Stimulated activated CD4-positive, alpha-beta T cell treated with anti-CD3 and anti-CD28 coated beads, Interleukin-1b, Interleukin-23, amount 100 ng/mL, for 48 hours (primary cell): ENCODE results near the gene LRRC32.
A peak's percentile ranks its signal among the peaks of the same experiment; 100 is the strongest.

Experiments used
- DNase-seq: peaks from one replicate; pipeline ENCODE4 v3.0.0-alpha.2; 2020

LRRC32 gene

DNA sequence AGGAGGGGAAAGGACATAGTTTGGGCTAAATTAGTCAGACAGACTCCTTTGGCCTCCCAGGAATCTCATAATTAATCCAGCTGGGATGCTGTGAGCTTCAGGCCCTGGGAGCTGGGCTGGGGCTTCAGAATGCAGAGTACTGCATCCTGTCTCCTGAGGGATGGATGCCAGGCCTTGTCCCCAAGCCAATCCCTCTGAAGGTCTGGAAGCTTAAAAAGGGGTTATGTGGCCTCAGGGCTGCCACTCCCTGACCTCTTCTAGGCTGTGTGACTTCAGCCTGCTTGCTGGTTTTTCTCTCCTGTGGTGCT lies 6.9 kb upstream of the LRRC32 start:
- DNase-seq = no peak

DNA sequence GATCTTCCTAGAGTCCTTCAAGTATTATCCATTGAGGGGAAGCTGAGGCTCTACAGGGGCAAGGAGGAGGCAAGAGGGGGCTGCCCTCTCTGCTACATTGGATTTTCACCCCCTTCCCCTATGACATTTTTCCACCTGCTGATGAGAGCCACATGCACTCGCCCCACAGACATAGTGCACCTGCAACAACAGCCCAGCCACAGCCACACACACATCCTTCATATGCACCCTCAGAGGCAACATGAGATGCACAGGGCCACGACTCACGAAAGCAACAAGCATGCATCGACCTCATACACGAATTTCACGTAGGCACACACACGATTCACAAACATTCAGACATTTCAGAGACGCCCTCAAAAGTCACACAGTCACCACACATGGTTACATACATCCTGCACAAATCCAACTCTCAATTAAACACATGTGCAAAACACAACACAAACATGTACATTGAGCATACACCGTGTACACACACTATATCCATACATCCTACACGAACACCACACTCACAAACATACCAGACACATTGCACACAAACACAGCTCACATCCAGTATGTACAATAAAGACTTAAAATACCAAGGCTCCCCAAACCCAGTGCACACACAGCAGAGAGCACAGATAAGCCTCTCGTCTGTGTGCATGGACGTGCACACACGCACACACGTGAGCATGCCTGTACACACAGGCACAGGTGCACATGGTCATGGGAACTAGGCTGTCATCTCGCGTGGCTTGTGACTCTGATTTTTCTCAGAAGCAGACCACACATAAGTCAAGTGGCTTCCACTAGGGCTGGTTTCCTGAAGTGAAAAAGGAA lies 6.3 kb upstream of the LRRC32 start:
- DNase-seq = no peak

- no peak for DNase-seq
These were observed 4.2 kb upstream of the LRRC32 start for GRCh38 chr11:76674517-76675400.

DNA sequence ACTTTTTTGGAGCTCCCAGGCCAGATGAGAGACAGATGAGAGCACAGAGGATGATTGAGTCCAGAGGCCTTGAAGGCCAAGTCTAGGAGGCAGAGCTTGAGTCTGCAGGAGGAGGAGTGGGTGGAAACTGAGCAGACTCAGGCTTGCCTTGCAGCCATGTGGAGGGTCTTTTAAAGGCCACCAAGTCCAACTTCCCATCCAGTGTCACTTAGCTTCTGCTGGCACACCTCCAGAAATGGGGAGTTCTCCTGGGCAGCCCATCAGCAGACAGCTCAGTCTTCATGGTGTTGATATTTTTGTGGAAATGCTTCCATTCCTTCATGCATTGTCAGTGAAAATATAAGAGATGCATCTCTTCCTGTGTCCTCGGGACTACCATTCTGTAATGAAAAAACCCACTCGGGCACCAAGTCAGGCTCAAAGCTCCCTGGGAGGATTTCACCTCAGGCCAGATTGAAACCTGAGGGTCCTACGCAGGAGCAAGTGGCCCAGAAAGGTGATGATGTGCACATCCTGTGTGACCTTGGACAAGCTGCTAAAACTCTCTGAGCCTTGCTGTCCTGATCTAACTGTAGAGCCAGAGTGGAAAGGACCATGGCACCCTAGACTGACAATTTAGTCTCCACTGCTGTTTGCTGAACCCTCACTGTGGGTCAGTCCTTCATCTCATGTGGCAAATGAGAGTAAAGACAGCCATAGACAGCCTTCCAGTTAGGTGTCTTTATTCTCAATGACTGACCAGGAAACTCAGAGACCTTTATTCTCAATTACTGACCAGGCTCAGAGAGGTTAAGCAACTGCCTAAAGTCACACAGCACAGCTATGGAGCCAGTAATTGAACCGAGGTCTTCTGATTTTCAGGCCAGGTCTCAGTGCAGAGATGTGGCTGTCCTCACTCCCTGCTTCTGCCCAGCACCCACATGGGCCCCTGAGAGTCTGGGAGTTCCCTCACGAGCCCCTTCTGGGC lies 2.9 kb upstream of the LRRC32 start:
- DNase-seq = no peak

GRCh38 chr11:76672431-76673175 lies 2.1 kb upstream of the LRRC32 start:
- DNase-seq = peak; percentile 16

GRCh38 chr11:76671626-76672309 lies 1.2 kb upstream of the LRRC32 start:
- no peak for DNase-seq

GRCh38 chr11:76671237-76671592 lies 668 bp upstream of the LRRC32 start:
- no peak for DNase-seq

GRCh38 chr11:76669901-76670484 lies 554 bp downstream of the LRRC32 start:
- no peak for DNase-seq

- no peak for DNase-seq
These were observed 2.0 kb downstream of the LRRC32 start for GRCh38 chr11:76668362-76669155.

DNA sequence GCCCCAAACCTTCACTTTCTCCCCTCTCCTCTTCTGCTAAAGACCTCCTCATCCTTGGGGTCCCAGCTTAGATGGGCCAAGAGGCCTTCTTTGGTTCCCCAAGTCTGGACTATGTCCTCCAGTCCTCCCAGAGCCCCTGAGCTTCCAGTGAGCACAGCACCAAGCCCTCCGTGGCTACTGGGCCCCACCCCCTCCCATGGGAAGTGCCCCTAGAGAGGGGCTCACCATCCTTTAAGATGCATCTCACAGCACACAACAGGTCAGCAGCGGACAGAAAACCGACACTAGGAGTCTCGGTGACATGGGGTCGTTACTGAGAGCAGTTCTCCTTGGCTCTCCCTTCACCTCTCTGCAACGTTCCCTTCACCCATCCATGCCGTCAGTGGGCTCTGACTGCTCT lies 2.7 kb downstream of the LRRC32 start:
- no peak for DNase-seq

GRCh38 chr11:76667271-76667818 lies 3.2 kb downstream of the LRRC32 start:
- no peak for DNase-seq

- DNase-seq = no peak
These were observed 3.7 kb downstream of the LRRC32 start for GRCh38 chr11:76666830-76667229.

DNA sequence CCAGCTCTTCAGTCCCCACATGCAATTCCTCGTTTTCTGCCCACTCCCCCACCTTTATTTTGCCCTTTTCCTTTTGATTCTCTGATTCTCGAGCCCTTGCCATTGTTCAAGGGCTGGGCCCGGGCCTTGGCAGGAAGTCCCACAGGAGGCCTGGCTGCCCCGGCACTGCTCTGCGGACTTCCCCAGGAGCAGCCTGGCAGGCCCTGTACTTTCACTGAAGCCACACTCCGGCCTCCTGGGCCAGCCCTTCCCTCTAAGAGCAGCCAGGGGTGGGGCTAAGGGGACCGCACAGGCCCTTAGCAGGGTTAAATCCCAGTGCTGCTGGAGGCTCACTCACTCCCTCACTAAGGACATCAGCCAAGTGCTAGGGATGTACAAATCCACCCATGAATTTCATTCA lies 4.1 kb downstream of the LRRC32 start:
- no peak for DNase-seq

DNA sequence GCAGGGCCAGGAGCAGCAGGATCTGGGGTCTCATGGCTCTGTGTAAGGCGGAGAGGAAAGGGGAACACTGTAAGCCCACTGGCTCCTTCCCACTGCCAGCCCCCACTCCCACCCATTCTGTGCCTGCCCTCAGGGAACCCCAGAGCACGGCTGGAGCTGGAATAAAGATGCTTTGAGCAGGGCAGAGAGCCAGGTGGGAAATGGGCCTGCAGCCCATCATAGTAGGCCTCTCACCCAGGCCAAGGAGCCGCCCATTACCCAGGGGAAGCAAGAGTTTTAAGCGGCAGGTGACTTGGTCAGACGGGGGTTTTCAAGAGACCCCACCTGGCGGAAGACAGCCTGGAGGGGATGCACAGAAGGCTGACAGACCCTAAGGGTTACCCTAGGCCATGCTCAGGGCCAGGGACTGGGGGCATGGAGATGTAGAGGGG lies 4.6 kb downstream of the LRRC32 start:
- no peak for DNase-seq

DNA sequence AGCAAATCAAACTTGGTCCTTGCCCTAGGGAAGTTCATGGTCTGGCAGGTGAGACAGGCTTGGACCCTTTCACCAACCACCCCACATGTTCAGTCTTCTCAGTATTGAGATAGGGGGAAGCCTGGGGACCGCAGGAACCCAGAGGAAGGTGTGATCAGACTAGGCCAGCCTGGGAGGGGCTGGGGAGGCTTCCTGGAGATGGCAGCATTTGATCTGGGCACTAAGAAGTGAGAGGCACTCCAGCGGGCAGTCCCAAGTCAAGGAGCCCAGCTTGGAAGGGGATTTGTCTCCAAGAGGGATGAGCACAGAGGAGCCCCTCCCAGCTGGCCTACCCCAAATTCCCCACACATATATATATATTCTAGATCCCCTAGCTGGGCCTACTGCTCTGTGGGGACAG lies 5.4 kb downstream of the LRRC32 start:
- no peak for DNase-seq

GRCh38 chr11:76664578-76665061 lies 5.9 kb downstream of the LRRC32 start:
- no peak for DNase-seq

- no peak for DNase-seq
These were observed 6.6 kb downstream of the LRRC32 start for GRCh38 chr11:76663912-76664440.

DNA sequence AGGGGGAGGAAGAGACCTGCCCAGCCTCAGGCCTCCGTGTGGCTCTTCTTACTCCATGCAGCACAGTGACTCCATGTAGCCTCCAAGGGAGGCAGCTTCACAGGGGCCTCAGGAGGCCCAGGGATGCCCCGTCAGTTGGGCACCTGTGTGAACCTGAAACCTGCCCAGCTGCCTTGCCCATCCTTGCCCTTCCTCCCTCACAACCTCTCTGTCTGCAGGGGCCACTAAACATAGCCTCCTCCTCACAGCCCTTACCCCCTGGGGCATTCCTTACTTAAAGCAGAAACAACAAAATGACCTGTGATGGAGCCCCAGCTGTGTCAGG lies 7.1 kb downstream of the LRRC32 start:
- no peak for DNase-seq

DNA sequence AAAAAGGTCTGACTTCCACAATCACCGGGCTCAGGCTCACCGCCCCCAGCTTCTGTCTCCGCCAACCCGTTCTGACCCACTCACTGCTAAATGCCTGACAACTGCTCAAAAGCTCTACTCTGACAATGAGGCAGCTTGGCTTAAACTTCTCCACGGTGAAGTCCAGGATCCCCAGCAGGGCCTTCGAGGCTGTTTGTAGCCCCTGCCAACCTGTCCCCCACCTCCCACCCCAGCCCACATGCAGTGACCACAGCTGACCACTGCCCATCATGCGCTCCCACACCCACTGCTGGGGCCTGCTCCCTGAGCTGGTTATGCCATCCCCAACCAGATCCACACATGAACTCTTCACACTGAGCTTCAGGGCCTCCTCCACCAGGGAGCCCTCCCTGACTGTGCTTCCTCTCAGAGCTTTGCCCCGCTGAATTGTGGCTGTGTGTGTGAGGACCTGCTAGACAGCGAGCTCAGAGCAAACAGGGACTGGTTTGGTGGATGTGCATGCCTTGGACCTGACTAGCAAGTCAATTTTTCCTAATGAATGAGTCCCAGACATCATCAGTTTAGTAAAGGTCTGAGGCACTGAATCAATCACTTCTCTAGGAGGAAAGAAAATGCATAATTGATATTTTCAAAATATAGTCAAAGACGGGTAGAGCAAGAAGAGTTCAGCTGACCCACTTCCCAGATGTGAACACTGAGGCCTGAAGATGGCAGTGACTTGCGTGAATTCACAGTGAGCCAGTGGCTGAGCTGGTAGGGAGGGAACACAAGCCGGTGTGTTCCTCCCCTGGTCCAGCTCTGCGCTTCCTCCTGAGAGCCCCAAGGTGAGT lies 7.7 kb downstream of the LRRC32 start:
- DNase-seq = no peak
